GM23338 (cell line): ENCODE data around the gene SLC25A22. TPM values are rescaled to one million over a fixed set of nuclear protein-coding genes. Genes with fewer than 3 reads are reported as not detected.

Experiments used
- ATAC-seq: fragments of 200-7000 bp; cut with Tn5 transposase; 3 replicates; pipeline ENCODE4 v1.9.1; 2020
- DNase-seq: peaks from one replicate; pipeline ENCODE4 v3.0.0-alpha.2; 2015; ENCODE audit warnings: low spot score
- H2AFZ ChIP-seq: fragments of 200-600 bp; sonication (generic); 2 replicates; pipeline ENCODE4 v1.8.0; 2016; ENCODE audit warnings: antibody characterized with exemption, mild to moderate bottlenecking, moderate library complexity
- H3F3A ChIP-seq: fragments of 200-600 bp; sonication (generic); replicated peaks from 2 replicates; pipeline ENCODE4 v1.8.0; 2017; ENCODE audit warnings: antibody characterized with exemption, mixed run types, low read depth
- H3K27ac ChIP-seq: fragments of 200-600 bp; sonication (generic); 2 replicates; pipeline ENCODE4 v1.6.1; 2016; ENCODE audit warnings: low read depth
- H3K27me3 ChIP-seq: fragments of 200-600 bp; sonication (generic); 2 replicates; pipeline ENCODE4 v1.8.0; 2016; ENCODE audit warnings: mild to moderate bottlenecking, mixed run types, moderate library complexity; ENCODE audit not compliant: insufficient read depth
- H3K36me3 ChIP-seq: fragments of 200-600 bp; sonication (generic); 2 replicates; pipeline ENCODE4 v1.8.0; 2016; ENCODE audit warnings: mild to moderate bottlenecking; ENCODE audit not compliant: insufficient read depth
- H3K4me1 ChIP-seq: fragments of 200-600 bp; sonication (generic); 2 replicates; pipeline ENCODE4 v1.8.0; 2016; ENCODE audit warnings: mild to moderate bottlenecking, moderate library complexity; ENCODE audit not compliant: insufficient read depth
- H3K4me2 ChIP-seq: fragments of 200-600 bp; sonication (generic); 2 replicates; pipeline ENCODE4 v1.7.1; 2017; ENCODE audit warnings: mixed run types
- H3K4me3 ChIP-seq: fragments of 200-600 bp; sonication (generic); 2 replicates; pipeline ENCODE4 v1.6.1; 2016; ENCODE audit warnings: mixed run types
- H3K79me2 ChIP-seq: fragments of 200-600 bp; sonication (generic); replicated peaks from 2 replicates; pipeline ENCODE4 v1.8.0; 2017; ENCODE audit warnings: mild to moderate bottlenecking; ENCODE audit not compliant: insufficient read depth
- H3K9me2 ChIP-seq: fragments of 200-600 bp; sonication (generic); 2 replicates; pipeline ENCODE4 v1.8.0; 2017; ENCODE audit not compliant: insufficient read depth
- H4K20me1 ChIP-seq: fragments of 200-600 bp; sonication (generic); replicated peaks from 2 replicates; pipeline ENCODE4 v1.8.0; 2017; ENCODE audit warnings: mild to moderate bottlenecking; ENCODE audit not compliant: insufficient read depth
- H3K27ac Mint-ChIP-seq: 2 replicates; pipeline ENCODE4 v1.8.0; 2020; ENCODE audit warnings: inconsistent platforms, mild to moderate bottlenecking, moderate library complexity, mixed read lengths
- H3K27me3 Mint-ChIP-seq: 3 replicates; pipeline ENCODE4 v1.8.0; 2022; ENCODE audit warnings: low read depth, mild to moderate bottlenecking, moderate library complexity, mixed read lengths, inconsistent platforms; ENCODE audit not compliant: insufficient read depth, poor library complexity
- H3K36me3 Mint-ChIP-seq: 3 replicates; pipeline ENCODE4 v1.8.0; 2021; ENCODE audit warnings: low read depth, mild to moderate bottlenecking, inconsistent platforms, moderate library complexity, mixed read lengths
- H3K4me1 Mint-ChIP-seq: 3 replicates; pipeline ENCODE4 v1.8.0; 2020; ENCODE audit warnings: mild to moderate bottlenecking, inconsistent platforms, mixed read lengths
- H3K4me3 Mint-ChIP-seq: 3 replicates; pipeline ENCODE4 v1.8.0; 2021; ENCODE audit warnings: moderate library complexity, mild to moderate bottlenecking, inconsistent platforms, mixed read lengths
- H3K9me3 Mint-ChIP-seq: 3 replicates; pipeline ENCODE4 v1.8.0; 2020; ENCODE audit warnings: moderate library complexity, mild to moderate bottlenecking, inconsistent platforms, mixed read lengths
- CTCF ChIP-seq, 2 experiments: fragments of 200-600 bp in 1 of 2; sonication (generic) in 1 of 2; conservative IDR thresholded peaks; 2 replicates each; pipeline versions ENCODE4 v1.5.1 to v1.6.1; 2016 to 2017; ENCODE audit warnings: antibody characterized with exemption in 2 of 2, low read depth in 2 of 2, mild to moderate bottlenecking in 2 of 2, moderate library complexity in 1 of 2
- ETS1 ChIP-seq: IDR thresholded peaks from 2 replicates; pipeline ENCODE4 v1.6.1; 2016; ENCODE audit warnings: antibody characterized with exemption
- EZH2phosphoT487 ChIP-seq: fragments of 200-600 bp; sonication (generic); IDR thresholded peaks from one replicate; pipeline ENCODE4 v1.8.1; 2018; ENCODE audit warnings: antibody characterized with exemption; ENCODE audit not compliant: unreplicated experiment
- NANOG ChIP-seq: IDR thresholded peaks from 2 replicates; pipeline ENCODE4 v1.6.1; 2016; ENCODE audit warnings: antibody characterized with exemption, borderline replicate concordance
- POLR2AphosphoS5 ChIP-seq: IDR thresholded peaks from 2 replicates; pipeline ENCODE4 v1.6.1; 2016; ENCODE audit warnings: antibody characterized with exemption, low read depth
- STAT1 ChIP-seq: IDR thresholded peaks from one replicate; pipeline ENCODE4 v1.6.1; 2016; ENCODE audit warnings: antibody characterized with exemption; ENCODE audit not compliant: unreplicated experiment
- ZNF114 ChIP-seq: fragments of 250-450 bp; sonication (Bioruptor Pico); IDR thresholded peaks from 2 replicates; pipeline ENCODE4 v1.5.0; 2020; ENCODE audit warnings: mild to moderate bottlenecking, moderate library complexity
- ZNF462 ChIP-seq: fragments of 250-450 bp; sonication (Bioruptor Pico); IDR thresholded peaks from 2 replicates; pipeline ENCODE4 v1.5.0; 2020; ENCODE audit warnings: mild to moderate bottlenecking, moderate library complexity
- polyA plus RNA-seq: library from polyadenylated mRNA; unstranded; fragments of >200 nt; fragmentation: Nextera tagmentation; extraction: Ambion mirVana; gene quantifications from 2 replicates; pipeline ENCODE4 v1.2.1, GENCODE V29; 2016
- total RNA-seq: library from RNA; depleted of rRNA; stranded (reverse); fragments of >200 nt; shearing (Covaris generic); gene quantifications from 2 replicates; pipeline ENCODE4 v1.2.3, GENCODE V29; 2014

The SLC25A22 gene
- total and polyA plus RNA-seq, 2 experiments from 2014 or later: 21.0 to 46.4 TPM

- H3K27ac ChIP-seq: no peak overlapping the region
- H3F3A ChIP-seq: peaks cover 10% of the 10 kb centered on the region
- ATAC-seq (peak; percentile 55), DNase-seq (no peak)
- Mint-ChIP-seq H3K27ac (no peak overlapping the region), H3K36me3 (peaks cover 37% of the 10 kb centered on the region), H3K27me3 (peaks cover 17% of the 10 kb centered on the region), H3K9me3 (no peaks in the 10 kb centered on the region), H3K4me1 (peaks cover 10% of the 10 kb centered on the region), H3K4me3 (no peak overlapping the region)
- no peaks in the 10 kb centered on the region for H3K9me2 ChIP-seq
- peaks cover 5% of the 10 kb centered on the region; the same call in 1 of the 2 replicates for H3K36me3 ChIP-seq
- H4K20me1 ChIP-seq: peaks cover 25% of the 10 kb centered on the region
- no peaks in the 10 kb centered on the region for H3K27me3 ChIP-seq
- no peak for TF ChIP-seq ETS1
- no peak for TF ChIP-seq STAT1
- TF ChIP-seq POLR2AphosphoS5: no peak
- TF ChIP-seq ZNF114 (CRISPR knock-in tag): no peak
- no peak overlapping the region for H3K4me2 ChIP-seq
- no peak overlapping the region for H3K4me3 ChIP-seq
- H2AFZ ChIP-seq: no peak overlapping the region
- H3K4me1 ChIP-seq: peaks cover 11% of the 10 kb centered on the region; the same call in 1 of the 2 replicates
- H3K79me2 ChIP-seq: peaks cover 35% of the 10 kb centered on the region
Measured at GRCh38 chr11:771617-772204, 26.4 kb downstream of the SLC25A22 start.

- peaks cover 5% of the 10 kb centered on the region; the same call in 1 of the 2 replicates for H3K36me3 ChIP-seq
- no peaks in the 10 kb centered on the region for H3K9me2 ChIP-seq
- H4K20me1 ChIP-seq: peaks cover 26% of the 10 kb centered on the region
- no peak overlapping the region for H3K4me3 ChIP-seq
- H3K27ac Mint-ChIP-seq: no peak overlapping the region
- DNase-seq (no peak), ATAC-seq (no peak)
- H3K27me3 Mint-ChIP-seq: peaks cover 16% of the 10 kb centered on the region
- no peak overlapping the region for H3K27ac ChIP-seq
- H3F3A ChIP-seq: peaks cover 14% of the 10 kb centered on the region
- H3K4me1 Mint-ChIP-seq: peaks cover 5% of the 10 kb centered on the region
- H3K36me3 Mint-ChIP-seq: peaks cover 44% of the 10 kb centered on the region
- H3K4me2 ChIP-seq: no peak overlapping the region
- H3K4me3 Mint-ChIP-seq: no peak overlapping the region
- peaks cover 27% of the 10 kb centered on the region for H3K79me2 ChIP-seq
- H2AFZ ChIP-seq: no peak overlapping the region
- no peaks in the 10 kb centered on the region for H3K9me3 Mint-ChIP-seq
- H3K4me1 ChIP-seq: peaks cover 7% of the 10 kb centered on the region; the same call in 1 of the 2 replicates
- H3K27me3 ChIP-seq: no peaks in the 10 kb centered on the region
- no peak for TF ChIP-seq STAT1
- no peak for TF ChIP-seq EZH2phosphoT487
- no peak for TF ChIP-seq NANOG
- TF ChIP-seq ZNF462: no peak
- no peak for TF ChIP-seq ZNF114 (CRISPR knock-in tag)
- TF ChIP-seq POLR2AphosphoS5: no peak
- TF ChIP-seq CTCF (conservative IDR thresholded peaks at IDR 0.05; ENCODE audit: low read depth in 2 of 2): no peak
- no peak for TF ChIP-seq ETS1
Measured at GRCh38 chr11:770642-771616, 27.2 kb downstream of the SLC25A22 start.
